ENCODE data around the gene BTBD3.

Gene BTBD3

GRCh38 chr20:11912659-11913415 lies 4.9 kb upstream of the BTBD3 start:
- FAIRE-seq (no peak), DNase-seq (ENCODE audit: low spot score) (no peak)

DNA sequence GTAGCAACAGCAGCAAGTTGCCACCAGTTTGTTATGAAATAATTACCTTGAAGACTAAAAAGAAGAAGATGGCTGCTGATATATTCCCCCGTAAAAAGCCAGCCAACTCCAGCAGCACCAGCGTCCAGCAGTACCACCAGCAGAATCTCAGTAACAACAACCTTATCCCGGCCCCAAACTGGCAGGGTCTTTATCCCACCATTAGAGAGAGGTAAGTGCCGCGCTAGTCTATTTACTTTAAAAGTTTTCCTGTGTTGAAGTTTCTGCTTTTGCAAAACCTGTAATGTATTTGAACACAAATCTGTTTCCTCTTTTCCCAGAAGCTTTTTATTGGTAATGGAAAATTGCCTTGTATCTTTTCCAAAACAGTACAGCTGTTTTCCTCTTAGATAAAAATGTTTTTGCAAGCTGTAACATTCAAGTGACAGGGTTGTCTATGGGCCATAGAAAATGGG lies 725 bp downstream of the BTBD3 start:
- no peak for FAIRE-seq
- DNase-seq (ENCODE audit: low spot score): no peak

GRCh38 chr20:11918981-11919380 lies 1.3 kb downstream of the BTBD3 start:
- FAIRE-seq: no peak
- no peak for DNase-seq (ENCODE audit: low spot score)

DNA sequence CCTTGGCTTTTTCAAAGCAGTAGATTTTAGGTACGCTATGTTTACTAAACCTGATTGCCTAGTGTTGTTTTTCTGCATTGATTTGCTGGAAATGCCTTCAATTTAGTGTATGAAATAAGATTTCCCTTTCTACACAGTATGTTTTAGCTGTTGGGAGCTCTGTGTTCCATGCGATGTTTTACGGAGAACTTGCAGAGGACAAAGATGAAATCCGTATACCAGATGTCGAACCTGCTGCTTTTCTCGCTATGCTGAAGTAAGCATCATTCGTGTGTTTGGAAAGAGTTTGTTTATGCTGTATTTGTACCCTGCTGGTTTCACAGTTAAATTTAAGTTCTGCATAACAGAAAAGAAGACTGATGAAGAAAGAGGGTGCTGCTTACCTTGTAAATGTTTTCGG lies 1.9 kb downstream of the BTBD3 start:
- DNase-seq (ENCODE audit: low spot score): no peak
- FAIRE-seq: no peak

DNA sequence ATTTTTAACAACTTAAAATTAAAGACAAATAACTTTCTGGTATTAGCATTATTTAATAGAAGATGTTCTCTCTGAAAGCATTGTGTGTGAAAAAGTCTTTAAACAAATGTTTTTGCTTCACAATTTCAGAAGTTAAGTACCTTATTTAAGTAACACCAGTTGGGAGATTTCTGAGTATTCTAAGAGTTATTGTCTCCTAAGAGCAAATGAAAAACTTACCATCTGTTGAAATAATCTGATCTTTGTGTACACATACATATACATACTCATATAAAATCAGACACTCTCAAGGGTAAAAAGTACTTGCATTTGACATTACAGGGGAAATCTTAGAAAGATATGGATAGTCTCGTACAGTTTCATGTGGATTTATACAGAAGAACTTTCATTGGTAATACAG lies 2.4 kb downstream of the BTBD3 start:
- FAIRE-seq (no peak), DNase-seq (ENCODE audit: low spot score) (no peak)

DNA sequence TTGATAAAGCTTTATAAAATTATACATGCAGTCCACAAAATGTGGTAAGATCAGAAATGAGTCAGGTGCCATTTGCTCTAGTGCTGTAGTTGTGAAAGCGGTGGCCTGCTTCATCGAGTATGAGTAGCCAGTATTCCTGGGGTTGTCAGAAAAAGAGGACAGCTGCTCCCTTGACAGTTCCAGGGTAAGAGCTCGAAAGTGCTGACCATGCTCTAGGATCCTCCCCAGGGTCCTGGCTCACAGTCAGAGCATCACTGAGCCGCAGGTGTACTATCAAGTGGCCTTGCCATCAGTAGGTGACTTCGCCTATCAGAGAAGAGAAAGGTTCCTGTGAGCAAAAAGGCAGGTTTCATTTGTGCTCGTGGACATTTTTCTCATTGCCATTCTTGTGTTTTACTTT lies 3.6 kb downstream of the BTBD3 start:
- no peak for DNase-seq (ENCODE audit: low spot score)
- no peak for FAIRE-seq

DNA sequence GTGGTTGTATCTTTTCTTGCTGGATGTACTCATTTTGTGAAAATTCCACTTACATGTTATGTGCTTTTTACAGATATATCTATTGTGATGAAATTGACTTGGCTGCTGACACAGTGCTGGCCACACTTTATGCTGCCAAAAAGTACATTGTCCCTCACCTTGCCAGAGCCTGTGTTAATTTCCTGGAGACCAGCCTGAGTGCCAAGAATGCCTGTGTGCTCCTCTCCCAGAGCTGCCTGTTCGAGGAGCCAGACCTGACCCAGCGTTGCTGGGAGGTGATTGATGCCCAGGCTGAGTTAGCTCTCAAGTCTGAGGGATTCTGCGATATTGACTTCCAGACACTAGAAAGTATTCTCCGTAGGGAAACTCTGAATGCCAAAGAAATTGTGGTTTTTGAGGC lies 4.9 kb downstream of the BTBD3 start:
- FAIRE-seq: no peak
- no peak for DNase-seq (ENCODE audit: low spot score)

- DNase-seq (ENCODE audit: low spot score) (no peak), FAIRE-seq (no peak)
Measured at GRCh38 chr20:11924923-11925322, 7.2 kb downstream of the BTBD3 start.

DNA sequence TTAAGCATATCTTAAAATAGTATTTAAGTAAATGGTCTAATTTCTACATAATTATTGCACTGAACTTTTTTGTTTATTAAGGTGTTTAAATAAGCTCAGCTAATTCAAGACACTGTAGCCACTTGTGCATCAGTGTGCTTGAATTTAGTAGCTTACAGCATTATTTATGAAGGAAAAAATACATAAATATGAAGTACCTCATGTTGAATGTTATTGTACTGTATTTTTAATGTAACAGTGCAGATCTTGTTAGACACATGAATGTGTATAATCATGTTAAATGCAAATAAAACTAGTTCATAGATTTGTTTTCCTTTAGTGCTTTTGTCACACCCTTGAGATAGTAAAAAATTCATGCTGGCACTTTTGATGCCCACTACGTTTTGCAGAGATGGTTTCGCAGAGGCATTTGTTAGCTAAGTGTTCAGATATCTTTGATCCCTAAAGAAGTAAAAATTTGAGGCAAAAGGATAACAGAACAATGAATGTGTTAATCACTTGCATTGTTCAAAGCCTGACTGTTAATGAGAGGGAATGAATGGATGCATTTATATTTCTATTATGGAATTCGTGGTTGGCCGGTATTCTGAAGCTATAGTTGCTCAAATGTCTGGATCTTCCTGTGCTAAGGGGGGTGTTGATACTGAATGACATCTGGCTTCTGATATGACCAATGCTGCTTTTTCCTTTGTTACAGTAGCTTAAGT lies 8.8 kb downstream of the BTBD3 start:
- DNase-seq (ENCODE audit: low spot score) (no peak), FAIRE-seq (no peak)

DNA sequence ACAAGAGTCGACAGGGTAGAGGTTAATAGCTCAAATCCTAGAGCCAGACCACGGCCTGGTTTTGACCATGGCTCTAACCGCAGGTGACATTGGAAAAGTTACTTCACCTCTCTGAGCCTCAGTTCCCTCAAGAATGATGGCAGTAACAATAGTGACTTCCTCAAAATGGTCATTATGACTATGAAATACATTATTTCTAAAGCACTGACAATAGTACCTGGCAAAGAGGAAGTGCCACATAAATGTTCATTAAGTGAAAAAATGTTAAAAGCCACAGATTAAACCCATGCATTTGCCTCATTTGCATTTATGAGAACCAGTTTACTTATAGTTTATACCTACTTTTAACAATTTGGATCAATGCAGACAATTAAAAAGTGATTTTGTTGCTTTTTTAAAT lies 12.3 kb downstream of the BTBD3 start:
- FAIRE-seq (no peak), DNase-seq (ENCODE audit: low spot score) (no peak)

- FAIRE-seq (no peak), DNase-seq (ENCODE audit: low spot score) (no peak)
Measured at GRCh38 chr20:11935212-11936154, 17.8 kb downstream of the BTBD3 start.

DNA sequence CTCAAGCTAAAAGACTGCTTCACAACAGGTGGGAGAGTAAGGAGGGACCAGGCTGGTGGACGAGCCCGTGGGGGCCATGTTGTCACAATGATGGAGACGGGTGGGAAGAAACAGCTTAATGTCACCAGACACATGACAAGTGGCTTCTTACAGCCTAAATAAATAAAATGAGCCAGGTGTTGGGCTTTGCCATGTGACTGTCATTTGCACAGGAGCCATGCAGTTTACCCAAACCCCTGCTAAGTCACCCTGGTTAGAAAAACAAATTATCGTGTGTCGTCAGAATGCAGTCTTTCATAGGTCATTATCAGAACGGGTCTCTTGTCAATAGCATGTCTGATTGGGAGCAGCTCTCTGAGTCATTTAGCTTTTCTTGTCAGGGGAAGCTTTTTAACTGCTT lies 18.5 kb downstream of the BTBD3 start:
- no peak for FAIRE-seq
- no peak for DNase-seq (ENCODE audit: low spot score)

DNA sequence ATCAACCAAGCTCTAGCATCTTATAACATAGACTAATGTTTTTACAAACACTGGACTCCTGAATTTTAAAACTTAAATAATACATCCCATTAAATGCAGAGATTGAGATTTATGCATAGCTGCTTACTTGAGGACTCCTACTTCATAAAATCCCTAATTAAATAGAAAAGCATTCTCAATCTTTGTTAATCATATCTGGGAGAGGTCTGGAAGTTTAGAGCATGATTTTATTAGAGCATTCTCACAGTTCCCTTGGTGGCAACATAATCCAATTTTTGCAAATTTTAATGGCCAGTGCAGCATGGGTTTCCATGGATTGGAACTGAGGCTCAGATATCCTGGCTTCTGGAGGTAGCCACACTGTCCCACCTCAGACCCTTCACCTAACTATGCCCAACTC lies 19.5 kb downstream of the BTBD3 start:
- DNase-seq (ENCODE audit: low spot score): no peak

GRCh38 chr20:11941593-11942246 lies 24.0 kb downstream of the BTBD3 start:
- DNase-seq (ENCODE audit: low spot score) (no peak), FAIRE-seq (no peak)

More for the DNA sequence above, 19.5 kb downstream of the BTBD3 start:
- no peak for FAIRE-seq

DNA sequence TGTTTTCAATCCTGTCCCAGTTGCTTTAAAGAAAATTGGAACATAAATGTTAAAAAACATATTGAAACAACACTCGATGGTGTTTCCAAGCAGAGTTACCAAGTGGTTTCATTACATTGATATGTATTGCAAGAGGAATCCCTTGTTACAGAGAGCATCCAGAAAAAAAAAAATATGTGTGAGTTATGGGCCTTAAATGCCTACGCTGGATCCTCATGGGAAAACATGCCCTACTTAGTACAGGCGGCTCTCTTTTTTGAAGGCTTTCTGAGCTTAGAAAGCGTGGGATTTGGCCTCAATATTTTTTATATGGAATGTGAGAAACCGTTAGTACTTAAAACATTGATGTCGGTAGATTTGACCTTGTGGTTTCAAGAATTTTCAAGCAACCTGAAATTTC lies 26.1 kb downstream of the BTBD3 start:
- no peak for DNase-seq (ENCODE audit: low spot score)
- FAIRE-seq: no peak

DNA sequence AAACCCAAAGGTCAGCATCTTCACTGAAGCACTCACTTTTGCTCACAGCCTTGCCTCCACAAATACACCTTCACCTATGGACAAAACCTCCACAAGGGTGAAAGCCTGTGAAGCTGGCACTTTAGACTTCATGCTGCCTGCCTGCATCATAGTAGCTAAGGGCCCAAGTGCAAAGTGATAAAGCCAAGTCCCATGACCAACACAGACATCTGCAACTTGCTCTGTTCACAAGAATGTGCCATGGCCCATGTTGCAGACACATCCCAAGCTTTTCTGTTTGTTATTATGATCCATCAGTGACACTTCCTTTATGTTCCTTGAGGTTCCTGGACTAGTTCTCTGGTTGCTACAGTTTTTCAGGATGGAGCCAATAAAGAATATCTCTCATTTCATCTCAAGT lies 31.1 kb downstream of the BTBD3 start:
- no peak for FAIRE-seq

GRCh38 chr20:11949711-11950110 lies 32.0 kb downstream of the BTBD3 start:
- no peak for FAIRE-seq

More for the DNA sequence above, 31.1 kb downstream of the BTBD3 start:
- DNase-seq (ENCODE audit: low spot score): no peak

GRCh38 chr20:11951696-11952095 lies 34.0 kb downstream of the BTBD3 start:
- FAIRE-seq: no peak
- no peak for DNase-seq (ENCODE audit: low spot score)

More at GRCh38 chr20:11949711-11950110, 32.0 kb downstream of the BTBD3 start:
- no peak for DNase-seq (ENCODE audit: low spot score)

DNA sequence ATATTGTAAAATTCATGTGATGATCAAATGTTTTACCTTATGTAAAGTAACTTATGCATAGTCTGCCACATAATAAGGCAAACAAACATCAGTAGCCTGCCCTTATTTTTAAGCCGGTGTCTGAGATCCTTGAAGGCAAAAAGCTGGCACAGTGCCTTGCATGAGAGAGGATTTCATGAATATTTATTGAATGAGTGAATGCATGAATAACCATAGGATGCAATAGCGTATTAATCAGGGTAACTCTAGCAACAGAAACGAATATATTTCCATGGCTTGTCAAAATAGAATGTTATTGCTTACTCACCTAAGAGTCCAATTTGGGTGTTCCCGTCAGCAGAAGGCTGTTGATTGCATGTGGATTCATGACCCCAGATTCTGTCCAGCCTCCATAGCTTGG lies 34.9 kb downstream of the BTBD3 start:
- DNase-seq (ENCODE audit: low spot score): no peak
- no peak for FAIRE-seq

GRCh38 chr20:11957911-11958310 lies 40.2 kb downstream of the BTBD3 start:
- FAIRE-seq (no peak), DNase-seq (ENCODE audit: low spot score) (no peak)

- FAIRE-seq: no peak
- no peak for DNase-seq (ENCODE audit: low spot score)
Measured at GRCh38 chr20:11958855-11959254, 41.2 kb downstream of the BTBD3 start.

Data from urothelium cell line (cell line).